ENCODE data around the gene PCGF3.
"Not testable (repeated sequence)": the region's sequence is repeated elsewhere in the genome, so short reads cannot be mapped to it uniquely, and the experiment has no call there.

The PCGF3 gene

GRCh38 chr4:803884-804283 lies 98.3 kb downstream of the PCGF3 start:
- DNase-seq: no peak

DNA sequence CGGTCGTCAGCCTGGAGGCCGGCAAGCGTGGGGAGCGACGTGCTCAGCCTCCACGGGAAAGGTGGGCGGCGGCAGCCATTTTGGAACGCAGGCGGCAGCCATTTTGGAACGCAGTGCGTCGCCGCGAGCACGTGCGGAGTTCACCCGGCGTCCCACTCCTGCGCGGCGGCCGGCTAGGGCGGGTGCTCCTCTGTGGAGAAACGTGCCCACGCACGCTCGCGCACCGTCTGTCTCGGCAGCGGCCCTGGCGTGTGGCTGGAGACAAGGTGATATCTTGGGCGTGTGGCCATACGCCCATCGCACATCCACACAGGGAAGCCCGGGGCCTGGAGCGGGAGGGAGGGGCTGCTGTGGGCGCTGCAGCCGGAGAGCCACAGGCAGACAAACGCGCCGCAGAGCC lies 99.2 kb downstream of the PCGF3 start:
- no peak for DNase-seq

DNA sequence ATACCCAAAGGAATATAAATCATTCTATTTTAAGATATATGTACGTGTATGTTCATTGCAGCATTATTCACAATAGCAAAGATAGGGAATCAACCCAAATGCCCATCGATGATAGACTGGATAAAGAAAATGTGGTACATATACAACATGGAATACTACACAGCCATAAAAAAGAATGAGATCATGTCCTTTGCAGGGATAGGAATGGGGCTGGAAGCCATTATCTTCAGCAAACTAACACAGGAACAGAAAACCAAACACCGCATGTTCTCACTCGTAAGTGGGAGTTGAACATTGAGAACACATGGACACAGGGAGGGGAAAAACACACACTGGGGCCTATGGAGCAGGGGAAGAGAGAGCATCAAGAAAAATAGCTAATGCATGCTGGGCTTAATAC lies 101.3 kb downstream of the PCGF3 start:
- not testable (repeated sequence) for DNase-seq

- DNase-seq: no peak
Observed at GRCh38 chr4:807792-808191, 102.2 kb downstream of the PCGF3 start.

DNA sequence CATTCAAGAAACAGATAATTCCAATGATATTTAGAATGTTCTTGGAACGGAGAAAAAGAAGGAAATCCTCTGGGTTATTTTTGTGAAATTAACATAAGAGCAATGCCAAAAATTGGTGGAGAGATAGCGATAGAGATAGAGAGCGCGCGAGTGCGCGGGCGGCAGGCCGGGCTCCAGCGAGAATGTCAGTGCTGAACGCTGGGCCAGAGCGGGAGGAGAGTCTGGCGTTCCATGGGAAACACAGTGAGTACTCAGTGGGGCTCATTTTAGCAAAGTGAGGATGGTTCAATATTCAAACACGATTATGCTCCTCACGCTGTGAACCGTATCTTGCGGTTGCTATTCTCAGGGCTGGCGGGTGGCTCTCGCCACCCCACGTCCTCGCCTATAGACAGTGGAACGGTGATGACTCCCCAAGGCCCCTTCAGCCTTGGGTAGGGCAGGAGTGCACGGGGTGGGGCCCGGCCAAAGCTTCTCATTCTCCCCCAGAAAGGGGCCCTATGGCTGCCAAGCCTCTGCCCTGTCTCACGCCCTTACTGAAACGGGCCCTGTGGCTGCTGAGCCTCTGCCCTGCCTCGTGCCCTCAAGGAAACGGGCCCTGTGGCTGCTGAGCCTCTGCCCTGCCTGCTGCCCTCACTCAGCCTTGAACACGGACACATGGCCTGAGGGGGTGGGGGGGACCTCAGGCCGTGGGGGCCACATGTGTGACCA lies 103.4 kb downstream of the PCGF3 start:
- no peak for DNase-seq

- DNase-seq: no peak
Observed at GRCh38 chr4:813900-814299, 108.3 kb downstream of the PCGF3 start.

DNA sequence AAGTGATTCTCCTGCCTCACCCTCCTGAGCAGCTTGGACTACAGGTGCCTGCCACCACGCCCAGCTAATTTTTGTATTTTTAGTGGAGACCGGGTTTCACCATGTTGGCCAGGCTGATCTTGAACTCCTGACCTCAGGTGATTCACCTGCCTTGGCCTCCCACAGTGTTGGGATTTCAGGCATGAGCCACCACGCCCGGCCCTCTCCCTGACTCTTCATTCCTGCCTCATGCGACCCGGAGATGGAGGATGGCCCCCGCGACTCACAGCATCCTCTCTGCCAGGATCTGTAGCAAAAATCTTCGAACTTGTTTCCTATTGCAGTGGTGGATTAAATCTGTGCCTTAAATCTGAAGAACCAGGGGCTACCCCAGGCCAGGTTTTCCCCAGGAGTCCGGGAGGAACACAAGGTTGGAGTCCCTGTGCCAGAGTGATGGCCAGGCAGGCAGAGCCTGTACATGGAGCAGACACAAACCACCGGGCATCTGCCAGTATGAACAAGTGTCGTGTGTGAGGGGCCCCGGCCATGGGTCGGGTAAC lies 108.7 kb downstream of the PCGF3 start:
- no peak for DNase-seq

GRCh38 chr4:815464-816146 lies 110.0 kb downstream of the PCGF3 start:
- no peak for DNase-seq

DNA sequence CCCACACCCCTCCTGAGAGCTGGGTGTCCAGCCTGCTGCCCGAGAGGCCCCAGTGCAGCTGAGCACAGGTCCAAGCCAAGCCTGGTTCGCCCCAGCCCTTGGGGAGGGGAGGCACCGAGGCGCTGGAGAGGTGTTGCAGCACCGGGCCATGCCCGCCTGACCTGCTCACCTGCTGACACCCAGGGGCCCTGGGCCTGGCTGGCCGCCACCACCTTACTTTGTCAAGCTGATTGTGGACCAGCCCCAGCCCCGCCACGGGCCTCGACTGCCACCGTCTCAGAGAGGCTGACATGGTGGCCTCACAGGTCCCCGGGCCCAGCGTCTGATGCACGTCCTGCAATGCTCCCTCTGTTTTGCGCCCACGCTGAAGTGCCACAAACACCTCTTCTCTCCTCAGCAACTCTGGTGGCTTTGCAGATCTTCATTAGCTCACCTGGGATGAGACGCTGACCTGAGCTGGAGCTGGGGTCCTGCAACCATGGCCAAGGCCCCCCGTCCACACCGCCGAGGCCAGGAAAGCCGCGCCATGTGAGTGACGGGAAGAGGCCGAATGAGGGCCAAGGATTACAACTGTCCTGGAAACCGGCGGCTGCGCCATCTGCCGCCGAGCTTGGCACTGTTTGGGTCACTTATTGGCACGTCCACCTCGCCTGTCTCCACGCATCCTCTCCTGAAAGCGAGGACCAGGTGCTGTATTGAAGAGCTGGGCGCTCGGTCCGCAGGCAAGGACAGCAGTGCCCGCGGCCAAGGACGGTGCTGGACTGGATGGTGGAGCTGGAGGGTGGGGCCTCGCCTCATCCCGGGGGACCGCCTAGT lies 112.7 kb downstream of the PCGF3 start:
- no peak for DNase-seq

GRCh38 chr4:819401-820229 lies 114.0 kb downstream of the PCGF3 start:
- no peak for DNase-seq
